ENCODE data around the gene TRIO.

TRIO gene

DNA sequence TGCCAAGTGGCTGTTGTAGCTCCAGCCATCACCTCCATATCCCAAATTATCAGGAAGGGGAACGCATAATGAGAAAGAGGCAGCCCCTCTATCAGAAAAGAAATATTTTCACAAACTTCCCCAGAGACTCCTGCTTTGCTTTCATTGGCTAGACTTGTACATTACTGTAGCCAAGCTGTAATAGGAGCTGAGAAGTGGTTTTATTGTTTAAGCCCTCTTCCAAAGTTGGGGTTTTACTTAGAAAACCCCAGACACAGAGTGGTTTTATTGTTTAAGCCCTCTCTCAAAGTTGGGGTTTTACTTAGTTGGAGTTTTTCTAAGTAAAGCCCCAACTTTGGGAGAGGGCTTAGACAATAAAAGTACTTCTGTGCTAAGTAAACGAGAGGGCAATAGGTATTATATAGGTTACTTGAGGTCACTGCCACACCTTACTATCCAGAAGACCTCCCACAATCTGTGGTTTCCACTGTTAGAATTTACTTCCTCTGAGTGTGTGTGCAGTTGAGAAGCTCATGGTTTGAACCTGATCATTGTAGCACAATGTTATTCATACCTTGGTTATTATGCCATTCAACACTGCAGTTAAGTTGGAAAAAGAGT is 222.8 kb downstream of the TRIO start:
- no peak for DNase-seq (ENCODE audit: low read depth)
- no peak overlapping the region for H3K4me3 ChIP-seq (ENCODE audit: control insufficient read depth, low read depth, low read length)
- no peak for TF ChIP-seq CTCF (conservative IDR thresholded peaks at IDR 0.05; ENCODE audit: control insufficient read depth, insufficient read depth, low read depth, low read length)

GRCh38 chr5:14366763-14367162 is 223.6 kb downstream of the TRIO start:
- DNase-seq (ENCODE audit: low read depth) = no peak
- H3K4me3 ChIP-seq (ENCODE audit: control insufficient read depth, low read depth, low read length) = no peak overlapping the region
- no peak for TF ChIP-seq CTCF (conservative IDR thresholded peaks at IDR 0.05; ENCODE audit: control insufficient read depth, insufficient read depth, low read depth, low read length)

DNA sequence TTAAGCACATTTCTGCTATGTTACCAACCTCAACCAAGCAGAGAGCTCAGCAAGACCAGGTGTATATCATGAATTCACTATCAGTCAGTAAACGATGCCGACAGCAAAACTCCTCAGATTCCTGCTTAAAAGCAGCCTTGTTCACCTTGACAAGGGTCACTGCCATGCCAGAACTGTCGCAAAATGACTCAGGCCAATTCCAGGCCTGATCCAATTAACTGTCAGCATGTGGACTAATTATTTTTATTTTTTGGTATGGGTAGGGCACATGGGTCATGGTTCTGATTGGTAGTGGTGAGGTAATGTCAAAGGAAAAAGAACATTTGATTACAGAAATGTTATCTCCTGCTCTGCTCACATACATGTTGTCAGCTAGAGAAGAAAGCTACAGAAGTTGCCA is 224.2 kb downstream of the TRIO start:
- DNase-seq (ENCODE audit: low read depth) = no peak
- no peak for TF ChIP-seq CTCF (conservative IDR thresholded peaks at IDR 0.05; ENCODE audit: control insufficient read depth, insufficient read depth, low read depth, low read length)
- no peak overlapping the region for H3K4me3 ChIP-seq (ENCODE audit: control insufficient read depth, low read depth, low read length)

DNA sequence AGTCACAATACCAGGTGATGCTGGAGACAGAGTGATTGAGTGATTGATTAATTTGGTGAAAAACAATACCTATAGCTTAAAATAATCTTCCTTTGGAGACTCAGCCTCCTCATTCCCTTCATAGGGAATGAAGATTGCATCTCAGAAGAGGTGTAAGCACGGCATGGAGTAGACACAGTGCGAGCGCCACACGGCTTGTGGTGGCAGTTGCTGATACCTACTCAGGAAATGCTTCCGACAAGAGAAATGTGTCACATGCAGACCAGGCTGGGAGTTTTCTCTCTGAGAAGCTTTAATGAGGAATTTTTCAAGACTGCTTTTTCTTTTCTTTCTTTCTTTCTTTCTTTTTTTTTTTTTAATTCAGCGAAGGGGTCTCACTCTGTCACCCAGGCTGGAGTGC is 226.6 kb downstream of the TRIO start:
- H3K4me3 ChIP-seq (ENCODE audit: control insufficient read depth, low read depth, low read length) = no peak overlapping the region
- TF ChIP-seq CTCF (conservative IDR thresholded peaks at IDR 0.05; ENCODE audit: control insufficient read depth, insufficient read depth, low read depth, low read length) = no peak
- DNase-seq (ENCODE audit: low read depth) = no peak

DNA sequence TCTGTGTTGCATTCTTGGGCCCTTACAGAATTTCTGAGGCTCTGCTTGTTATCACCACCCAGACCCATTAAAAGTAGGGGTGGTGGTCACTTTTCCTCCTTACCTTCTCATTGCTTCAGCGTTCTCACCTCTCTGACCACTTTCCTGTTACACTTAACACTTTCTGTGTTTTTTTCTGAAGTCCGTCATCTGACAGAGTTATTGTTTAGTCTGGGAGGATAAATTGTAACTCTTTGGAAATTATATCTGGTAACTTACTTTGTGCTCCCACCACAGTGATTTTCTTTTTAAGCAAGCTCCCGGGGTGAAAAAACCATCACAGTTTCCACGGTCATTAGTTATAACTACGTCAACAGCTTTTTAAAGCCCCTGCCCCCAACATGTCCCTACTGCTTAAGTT is 227.2 kb downstream of the TRIO start:
- no peak for DNase-seq (ENCODE audit: low read depth)
- no peak for TF ChIP-seq CTCF (conservative IDR thresholded peaks at IDR 0.05; ENCODE audit: control insufficient read depth, insufficient read depth, low read depth, low read length)
- no peak overlapping the region for H3K4me3 ChIP-seq (ENCODE audit: control insufficient read depth, low read depth, low read length)

DNA sequence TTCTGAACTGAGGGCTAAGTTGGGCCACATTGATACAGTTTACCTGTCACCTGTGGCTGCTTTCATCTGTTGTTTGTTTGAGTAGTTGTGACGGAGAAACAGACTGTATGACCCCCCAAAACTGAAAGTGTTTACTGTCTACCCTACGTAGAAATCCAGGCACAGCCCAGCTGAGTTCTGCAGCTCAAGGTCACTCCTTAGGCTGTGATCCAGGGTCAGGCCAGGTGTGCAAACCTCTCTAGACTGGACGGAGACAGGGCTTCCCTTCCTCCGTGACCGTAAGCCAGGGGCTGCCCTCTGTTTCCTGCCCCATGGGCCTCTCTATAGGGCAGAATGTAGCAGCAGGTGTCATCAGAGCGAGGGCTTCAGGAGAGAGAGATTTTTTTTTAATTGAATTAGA is 230.5 kb downstream of the TRIO start:
- no peak for DNase-seq (ENCODE audit: low read depth)
- no peak for TF ChIP-seq CTCF (conservative IDR thresholded peaks at IDR 0.05; ENCODE audit: control insufficient read depth, insufficient read depth, low read depth, low read length)
- no peak overlapping the region for H3K4me3 ChIP-seq (ENCODE audit: control insufficient read depth, low read depth, low read length)

GRCh38 chr5:14374100-14374499 is 231.0 kb downstream of the TRIO start:
- DNase-seq (ENCODE audit: low read depth) = no peak
- H3K4me3 ChIP-seq (ENCODE audit: control insufficient read depth, low read depth, low read length) = no peak overlapping the region
- no peak for TF ChIP-seq CTCF (conservative IDR thresholded peaks at IDR 0.05; ENCODE audit: control insufficient read depth, insufficient read depth, low read depth, low read length)

All from fibroblast of mammary gland (primary cell).